ENCODE measurements around the gene PRKCZ. TPM values are rescaled to one million over a fixed set of nuclear protein-coding genes. Genes with fewer than 3 reads are reported as not detected.

PRKCZ gene
- polyA plus RNA-seq, 3 donors from 2014 or later, result 7.5 to 14.0 (median 9.4) TPM

GRCh38 chr1:2072109-2072806 lies 22.0 kb downstream of the PRKCZ start:
- peaks cover 0 to 5% (median 2%) of the 10 kb centered on the region in 6 donors for H3K9me3 Mint-ChIP-seq
- DNase-seq, result no peak
- H3K4me1 Mint-ChIP-seq, result peaks cover 0 to 7% of the 10 kb centered on the region in 2 donors
- peaks cover 5 to 10% (median 6%) of the 10 kb centered on the region in 3 donors for H3K36me3 Mint-ChIP-seq
- peaks cover 0 to 2% (median 1%) of the 10 kb centered on the region in 3 donors for H3K27me3 Mint-ChIP-seq (ENCODE audit: low read depth in 3 of 3)
- no peak overlapping the region for H3K27ac Mint-ChIP-seq
- H3K4me3 Mint-ChIP-seq, result no peak overlapping the region

GRCh38 chr1:2072891-2073290 lies 22.7 kb downstream of the PRKCZ start:
- no peak overlapping the region for H3K27ac Mint-ChIP-seq
- H3K36me3 Mint-ChIP-seq, result peaks cover 12 to 14% (median 12%) of the 10 kb centered on the region in 3 donors
- H3K4me3 Mint-ChIP-seq, result no peak overlapping the region
- H3K9me3 Mint-ChIP-seq, result peaks cover 0 to 12% (median 5%) of the 10 kb centered on the region in 6 donors
- H3K27me3 Mint-ChIP-seq (ENCODE audit: low read depth in 3 of 3), result peaks cover 0 to 1% (median 0%) of the 10 kb centered on the region in 3 donors
- DNase-seq, result no peak
- H3K4me1 Mint-ChIP-seq, result peaks cover 0 to 7% of the 10 kb centered on the region in 2 donors

- no peak for DNase-seq
- H3K9me3 Mint-ChIP-seq, result peaks cover 4 to 19% (median 13%) of the 10 kb centered on the region in 6 donors
- H3K4me1 Mint-ChIP-seq, result peaks cover 0 to 7% of the 10 kb centered on the region in 2 donors
- peaks cover 0 to 1% (median 0%) of the 10 kb centered on the region in 3 donors for H3K27me3 Mint-ChIP-seq (ENCODE audit: low read depth in 3 of 3)
- H3K27ac Mint-ChIP-seq, result no peak overlapping the region
- no peak overlapping the region for H3K4me3 Mint-ChIP-seq
- H3K36me3 Mint-ChIP-seq, result peaks cover 19 to 21% (median 19%) of the 10 kb centered on the region in 3 donors
These were observed 23.4 kb downstream of the PRKCZ start for GRCh38 chr1:2073382-2074230.

GRCh38 chr1:2074396-2074795 lies 24.2 kb downstream of the PRKCZ start:
- H3K4me3 Mint-ChIP-seq, result no peak overlapping the region
- H3K4me1 Mint-ChIP-seq, result peaks cover 0 to 7% of the 10 kb centered on the region in 2 donors
- no peak for DNase-seq
- peaks cover 5 to 27% (median 16%) of the 10 kb centered on the region in 6 donors for H3K9me3 Mint-ChIP-seq
- H3K27ac Mint-ChIP-seq, result no peak overlapping the region
- H3K36me3 Mint-ChIP-seq, result peaks cover 20 to 22% (median 21%) of the 10 kb centered on the region in 3 donors
- H3K27me3 Mint-ChIP-seq (ENCODE audit: low read depth in 3 of 3), result peaks cover 0 to 1% (median 0%) of the 10 kb centered on the region in 3 donors

- no peak for DNase-seq
- Mint-ChIP-seq H3K4me3 (no peak overlapping the region), H3K27me3 (ENCODE audit: low read depth in 3 of 3) (peaks cover 0 to 1% (median 0%) of the 10 kb centered on the region in 3 donors), H3K36me3 (peaks cover 20 to 25% (median 21%) of the 10 kb centered on the region in 3 donors), H3K27ac (no peak overlapping the region), H3K4me1 (peaks cover 0 to 8% of the 10 kb centered on the region in 2 donors), H3K9me3 (peaks cover 5 to 27% (median 18%) of the 10 kb centered on the region in 6 donors)
These were observed 24.9 kb downstream of the PRKCZ start for GRCh38 chr1:2074944-2075740.

GRCh38 chr1:2076826-2077225 lies 26.6 kb downstream of the PRKCZ start:
- Mint-ChIP-seq H3K27me3 (ENCODE audit: low read depth in 3 of 3) (peaks cover 0 to 1% (median 0%) of the 10 kb centered on the region in 3 donors), H3K4me3 (no peak overlapping the region), H3K27ac (no peak overlapping the region), H3K36me3 (peaks cover 20 to 25% (median 21%) of the 10 kb centered on the region in 3 donors), H3K4me1 (peaks cover 0 to 8% of the 10 kb centered on the region in 2 donors), H3K9me3 (peaks cover 5 to 27% (median 18%) of the 10 kb centered on the region in 6 donors)
- DNase-seq, result no peak

- peaks cover 20 to 25% (median 21%) of the 10 kb centered on the region in 3 donors for H3K36me3 Mint-ChIP-seq
- H3K4me1 Mint-ChIP-seq, result peaks cover 0 to 11% of the 10 kb centered on the region in 2 donors
- peaks cover 5 to 27% (median 18%) of the 10 kb centered on the region in 6 donors for H3K9me3 Mint-ChIP-seq
- DNase-seq, result no peak
- H3K27me3 Mint-ChIP-seq (ENCODE audit: low read depth in 3 of 3), result peaks cover 0 to 1% (median 0%) of the 10 kb centered on the region in 3 donors
- H3K4me3 Mint-ChIP-seq, result no peak overlapping the region
- H3K27ac Mint-ChIP-seq, result no peak overlapping the region
These were observed 28.0 kb downstream of the PRKCZ start for GRCh38 chr1:2078170-2078569.

- Mint-ChIP-seq H3K4me1 (peaks cover 0 to 10% of the 10 kb centered on the region in 2 donors), H3K4me3 (no peak overlapping the region), H3K9me3 (peaks cover 5 to 27% (median 18%) of the 10 kb centered on the region in 6 donors), H3K36me3 (peaks cover 20 to 25% (median 21%) of the 10 kb centered on the region in 3 donors), H3K27me3 (ENCODE audit: low read depth in 3 of 3) (no peaks in the 10 kb centered on the region), H3K27ac (no peak overlapping the region)
- DNase-seq, result no peak
These were observed 29.3 kb downstream of the PRKCZ start for GRCh38 chr1:2079396-2080085.

- peaks cover 20 to 25% (median 21%) of the 10 kb centered on the region in 3 donors for H3K36me3 Mint-ChIP-seq
- peak overlapping the region in 1 of 6 donors; percentile 64 for H3K27ac Mint-ChIP-seq
- DNase-seq, result no peak
- H3K4me3 Mint-ChIP-seq, result no peak overlapping the region
- H3K4me1 Mint-ChIP-seq, result peaks cover 0 to 9% of the 10 kb centered on the region in 2 donors
- no peaks in the 10 kb centered on the region for H3K27me3 Mint-ChIP-seq (ENCODE audit: low read depth in 3 of 3)
- H3K9me3 Mint-ChIP-seq, result peaks cover 5 to 27% (median 18%) of the 10 kb centered on the region in 6 donors
These were observed 29.9 kb downstream of the PRKCZ start for GRCh38 chr1:2080140-2080539.

GRCh38 chr1:2080884-2081283 lies 30.7 kb downstream of the PRKCZ start:
- peaks cover 20 to 25% (median 21%) of the 10 kb centered on the region in 3 donors for H3K36me3 Mint-ChIP-seq
- H3K27me3 Mint-ChIP-seq (ENCODE audit: low read depth in 3 of 3), result no peaks in the 10 kb centered on the region
- H3K4me1 Mint-ChIP-seq, result peaks cover 0 to 9% of the 10 kb centered on the region in 2 donors
- peaks cover 5 to 27% (median 18%) of the 10 kb centered on the region in 6 donors for H3K9me3 Mint-ChIP-seq
- no peak for DNase-seq
- H3K27ac Mint-ChIP-seq, result no peak overlapping the region
- no peak overlapping the region for H3K4me3 Mint-ChIP-seq

GRCh38 chr1:2081326-2081885 lies 31.2 kb downstream of the PRKCZ start:
- Mint-ChIP-seq H3K27me3 (ENCODE audit: low read depth in 3 of 3) (no peaks in the 10 kb centered on the region), H3K27ac (no peak overlapping the region), H3K4me1 (peaks cover 0 to 9% of the 10 kb centered on the region in 2 donors), H3K36me3 (peaks cover 20 to 25% (median 21%) of the 10 kb centered on the region in 3 donors), H3K9me3 (peaks cover 5 to 27% (median 18%) of the 10 kb centered on the region in 6 donors), H3K4me3 (no peak overlapping the region)
- DNase-seq, result no peak

- Mint-ChIP-seq H3K36me3 (peaks cover 17 to 20% (median 17%) of the 10 kb centered on the region in 3 donors), H3K27ac (no peak overlapping the region), H3K9me3 (peaks cover 5 to 23% (median 17%) of the 10 kb centered on the region in 6 donors), H3K4me3 (no peak overlapping the region), H3K27me3 (ENCODE audit: low read depth in 3 of 3) (no peaks in the 10 kb centered on the region), H3K4me1 (peaks cover 0 to 7% of the 10 kb centered on the region in 2 donors)
- no peak for DNase-seq
These were observed 31.9 kb downstream of the PRKCZ start for GRCh38 chr1:2082064-2082463.

All from immature natural killer cell (primary cell).